Measurements from ENCODE around the gene CARS2.
"Not testable (repeated sequence)": the region's sequence is repeated elsewhere in the genome, so short reads cannot be mapped to it uniquely, and the experiment has no call there.

CARS2 gene

DNA sequence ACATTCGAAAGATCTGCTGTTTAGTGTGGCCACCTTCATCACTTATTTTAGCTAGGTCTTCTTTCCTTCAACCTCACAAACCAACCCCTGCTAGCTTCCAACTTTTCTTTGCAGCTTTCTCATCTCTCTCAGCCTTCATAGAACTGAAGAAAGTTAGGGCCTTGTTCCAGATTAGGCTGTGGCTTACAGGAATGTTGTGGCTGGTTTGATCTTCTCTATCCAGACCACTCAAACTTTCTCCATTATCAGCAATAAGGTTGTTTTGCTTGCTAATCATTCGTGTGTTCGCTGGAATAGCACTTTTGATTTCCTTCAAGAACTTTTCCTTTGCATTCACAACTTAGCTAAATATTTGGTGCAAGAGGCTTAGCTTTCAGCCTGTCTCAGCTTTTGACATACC is 44.7 kb downstream of the CARS2 start:
- no peak overlapping the region for H3K4me3 ChIP-seq (ENCODE audit: low read length)
- H3K36me3 ChIP-seq (ENCODE audit: control insufficient read depth, low read depth, low read length): peaks cover 12% of the 10 kb centered on the region
- no peaks in the 10 kb centered on the region for H3K4me1 ChIP-seq (ENCODE audit: control insufficient read depth, low read depth, low read length)
- peaks cover 3% of the 10 kb centered on the region for H3K9me3 ChIP-seq (ENCODE audit: control insufficient read depth, low read depth, low read length)
- H3K27me3 ChIP-seq (ENCODE audit: control insufficient read depth, insufficient read depth, low read length): no peaks in the 10 kb centered on the region
- no peak overlapping the region for H3K9ac ChIP-seq (ENCODE audit: low read length)
- H3K27ac ChIP-seq (ENCODE audit: low read length): no peak overlapping the region

DNA sequence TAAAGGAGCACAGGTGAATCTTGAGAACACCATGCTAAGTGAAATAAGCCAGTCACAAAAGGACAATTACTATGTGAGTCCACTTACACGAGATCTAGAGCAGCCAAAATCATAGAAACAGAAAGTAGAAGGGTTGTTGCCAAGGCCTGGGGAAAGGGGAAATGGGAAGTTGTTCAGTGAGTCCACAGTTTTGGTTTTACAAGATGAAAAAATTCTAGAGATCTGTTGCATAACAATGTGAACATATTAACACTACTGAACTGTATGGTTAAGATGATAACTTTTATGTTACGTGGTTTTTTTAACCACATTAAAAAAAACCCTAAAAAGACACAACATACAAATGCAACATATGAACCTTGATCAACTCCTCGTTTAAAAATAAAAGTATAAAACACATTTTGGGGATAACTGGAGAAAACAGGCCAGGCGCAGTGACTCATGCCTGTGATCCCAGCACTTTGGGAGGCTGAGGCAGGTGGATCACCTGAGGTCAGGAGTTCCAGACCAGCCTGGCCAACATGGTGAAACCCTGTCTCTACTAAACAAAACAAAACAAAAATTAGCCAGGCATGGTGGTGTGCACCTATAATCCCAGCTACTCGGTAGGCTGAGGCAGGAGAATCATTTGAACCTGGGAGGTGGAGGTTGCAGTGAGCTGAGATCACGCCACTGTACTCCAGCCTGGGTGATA is 47.6 kb downstream of the CARS2 start:
- H3K9ac ChIP-seq (ENCODE audit: low read length); H3K27me3 ChIP-seq (ENCODE audit: control insufficient read depth, insufficient read depth, low read length); H3K9me3 ChIP-seq (ENCODE audit: control insufficient read depth, low read depth, low read length); H3K27ac ChIP-seq (ENCODE audit: low read length); H3K36me3 ChIP-seq (ENCODE audit: control insufficient read depth, low read depth, low read length); H3K4me3 ChIP-seq (ENCODE audit: low read length); H3K4me1 ChIP-seq (ENCODE audit: control insufficient read depth, low read depth, low read length): not testable (repeated sequence)

DNA sequence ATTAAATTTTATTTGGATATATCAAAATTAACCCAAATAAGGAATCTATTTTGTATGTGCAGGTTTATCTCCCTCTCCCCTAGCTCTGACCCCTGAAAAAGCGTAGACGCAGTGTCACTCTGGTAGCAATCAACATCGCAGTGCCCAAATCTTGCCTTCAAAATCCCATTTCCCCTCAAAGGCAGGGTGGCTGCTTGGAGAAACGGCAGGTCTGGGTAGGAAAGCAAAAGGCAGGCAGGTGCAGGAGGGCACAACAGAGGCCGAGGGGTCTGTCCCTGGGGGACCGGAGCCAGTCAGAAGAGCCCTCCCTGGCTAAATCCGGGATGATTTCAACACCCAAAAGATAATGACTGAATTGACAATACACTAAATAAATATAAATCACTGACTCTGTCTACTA is 48.7 kb downstream of the CARS2 start:
- H3K27ac ChIP-seq (ENCODE audit: low read length): no peak overlapping the region
- peaks cover 3% of the 10 kb centered on the region for H3K9me3 ChIP-seq (ENCODE audit: control insufficient read depth, low read depth, low read length)
- H3K4me3 ChIP-seq (ENCODE audit: low read length): no peak overlapping the region
- no peak overlapping the region for H3K9ac ChIP-seq (ENCODE audit: low read length)
- H3K4me1 ChIP-seq (ENCODE audit: control insufficient read depth, low read depth, low read length): no peaks in the 10 kb centered on the region
- peaks cover 4% of the 10 kb centered on the region for H3K36me3 ChIP-seq (ENCODE audit: control insufficient read depth, low read depth, low read length)
- H3K27me3 ChIP-seq (ENCODE audit: control insufficient read depth, insufficient read depth, low read length): no peaks in the 10 kb centered on the region

DNA sequence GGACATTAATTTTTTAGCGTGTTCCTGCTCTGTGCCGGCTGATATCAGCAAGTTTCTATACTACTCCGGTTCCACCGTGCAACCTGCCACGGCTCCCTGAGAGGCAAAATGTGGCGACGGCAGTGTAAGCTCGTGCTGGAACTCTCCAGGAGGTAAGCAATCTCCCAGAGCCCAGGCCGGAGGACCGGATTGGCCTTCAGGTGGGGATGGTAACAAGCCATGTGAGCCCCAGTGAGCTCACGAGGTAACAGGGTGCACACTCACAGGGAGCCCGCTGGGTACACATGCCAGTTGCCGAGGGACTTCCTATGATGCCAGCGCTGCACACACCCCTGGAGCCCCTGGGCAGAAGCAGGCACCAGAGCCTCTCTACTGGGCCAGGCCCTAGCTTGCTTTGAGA is 52.1 kb downstream of the CARS2 start:
- H3K36me3 ChIP-seq (ENCODE audit: control insufficient read depth, low read depth, low read length): no peaks in the 10 kb centered on the region
- no peaks in the 10 kb centered on the region for H3K27me3 ChIP-seq (ENCODE audit: control insufficient read depth, insufficient read depth, low read length)
- peaks cover 3% of the 10 kb centered on the region for H3K9me3 ChIP-seq (ENCODE audit: control insufficient read depth, low read depth, low read length)
- H3K27ac ChIP-seq (ENCODE audit: low read length): no peak overlapping the region
- no peak overlapping the region for H3K9ac ChIP-seq (ENCODE audit: low read length)
- H3K4me1 ChIP-seq (ENCODE audit: control insufficient read depth, low read depth, low read length): no peaks in the 10 kb centered on the region
- no peak overlapping the region for H3K4me3 ChIP-seq (ENCODE audit: low read length)

DNA sequence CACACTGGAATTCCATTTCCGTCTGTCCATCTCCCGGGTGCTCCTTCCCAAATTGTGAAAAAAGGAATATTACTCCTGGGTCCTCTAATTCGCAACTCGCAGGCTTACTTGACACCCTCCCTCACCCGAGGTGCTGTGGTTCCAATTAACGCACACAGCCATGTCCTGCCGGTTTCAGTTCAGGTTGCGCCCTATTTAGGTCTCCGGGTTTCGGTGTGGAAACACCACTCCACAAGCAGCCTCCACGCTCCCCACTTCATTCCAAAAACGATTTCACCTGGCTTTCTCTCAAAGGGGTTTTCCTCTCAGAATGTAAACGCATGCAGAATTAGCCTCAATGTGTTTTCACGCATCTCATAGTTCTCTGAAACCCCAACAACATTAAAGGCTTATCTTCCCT is 52.6 kb downstream of the CARS2 start:
- Histone ChIP-seq H3K4me3 (ENCODE audit: low read length) (no peak overlapping the region), H3K4me1 (ENCODE audit: control insufficient read depth, low read depth, low read length) (no peaks in the 10 kb centered on the region), H3K36me3 (ENCODE audit: control insufficient read depth, low read depth, low read length) (no peaks in the 10 kb centered on the region), H3K9me3 (ENCODE audit: control insufficient read depth, low read depth, low read length) (peaks cover 3% of the 10 kb centered on the region), H3K9ac (ENCODE audit: low read length) (no peak overlapping the region), H3K27me3 (ENCODE audit: control insufficient read depth, insufficient read depth, low read length) (no peaks in the 10 kb centered on the region), H3K27ac (ENCODE audit: low read length) (no peak overlapping the region)

DNA sequence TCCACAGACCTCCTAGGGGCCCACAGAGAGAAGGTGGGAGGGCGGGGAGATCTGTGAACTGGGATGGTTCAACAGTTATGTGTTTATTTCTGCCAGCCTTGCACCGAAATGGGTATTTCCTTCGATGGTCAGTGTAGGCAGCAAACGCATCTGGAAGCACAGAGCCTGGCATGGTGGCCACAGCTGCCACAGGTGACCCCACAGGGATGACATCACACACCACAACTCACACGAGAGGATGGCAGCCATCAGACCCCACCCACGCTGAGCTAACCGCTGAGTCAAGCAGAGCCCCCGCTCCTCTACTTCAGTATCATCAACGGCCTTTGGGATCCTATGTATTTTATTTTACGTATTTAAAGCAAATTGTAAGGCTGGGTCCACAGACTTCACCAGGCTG is 53.2 kb downstream of the CARS2 start:
- no peak overlapping the region for H3K9ac ChIP-seq (ENCODE audit: low read length)
- no peaks in the 10 kb centered on the region for H3K9me3 ChIP-seq (ENCODE audit: control insufficient read depth, low read depth, low read length)
- no peak overlapping the region for H3K4me3 ChIP-seq (ENCODE audit: low read length)
- no peak overlapping the region for H3K27ac ChIP-seq (ENCODE audit: low read length)
- H3K4me1 ChIP-seq (ENCODE audit: control insufficient read depth, low read depth, low read length): no peaks in the 10 kb centered on the region
- no peaks in the 10 kb centered on the region for H3K36me3 ChIP-seq (ENCODE audit: control insufficient read depth, low read depth, low read length)
- no peaks in the 10 kb centered on the region for H3K27me3 ChIP-seq (ENCODE audit: control insufficient read depth, insufficient read depth, low read length)

DNA sequence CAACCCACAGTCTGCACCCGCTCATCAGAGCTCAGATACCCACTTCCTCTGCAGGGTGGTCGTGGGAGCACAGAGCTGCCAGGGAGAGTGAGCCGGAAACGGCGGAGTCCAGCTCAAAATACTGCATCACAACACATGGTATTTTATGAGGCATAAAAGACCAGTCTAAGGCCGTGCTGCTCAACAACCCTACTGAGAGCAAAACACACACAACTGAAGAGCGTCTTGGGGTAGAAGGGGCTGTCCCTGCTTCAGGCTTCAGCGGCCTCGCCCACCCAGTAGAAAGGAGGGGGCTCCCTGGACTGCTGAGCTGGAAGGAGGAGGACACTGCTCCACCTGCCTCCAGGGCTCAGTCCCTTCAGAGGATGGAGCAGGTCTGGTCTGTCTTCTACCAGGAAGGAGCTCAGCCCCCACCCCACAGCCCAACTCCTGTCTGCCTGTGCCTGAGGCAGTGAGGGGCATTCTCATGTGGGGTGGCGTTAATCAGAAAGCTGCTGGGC is 53.6 kb downstream of the CARS2 start:
- no peak overlapping the region for H3K4me3 ChIP-seq (ENCODE audit: low read length)
- H3K27me3 ChIP-seq (ENCODE audit: control insufficient read depth, insufficient read depth, low read length): no peaks in the 10 kb centered on the region
- H3K4me1 ChIP-seq (ENCODE audit: control insufficient read depth, low read depth, low read length): no peaks in the 10 kb centered on the region
- no peak overlapping the region for H3K27ac ChIP-seq (ENCODE audit: low read length)
- no peak overlapping the region for H3K9ac ChIP-seq (ENCODE audit: low read length)
- no peaks in the 10 kb centered on the region for H3K36me3 ChIP-seq (ENCODE audit: control insufficient read depth, low read depth, low read length)
- H3K9me3 ChIP-seq (ENCODE audit: control insufficient read depth, low read depth, low read length): no peaks in the 10 kb centered on the region

DNA sequence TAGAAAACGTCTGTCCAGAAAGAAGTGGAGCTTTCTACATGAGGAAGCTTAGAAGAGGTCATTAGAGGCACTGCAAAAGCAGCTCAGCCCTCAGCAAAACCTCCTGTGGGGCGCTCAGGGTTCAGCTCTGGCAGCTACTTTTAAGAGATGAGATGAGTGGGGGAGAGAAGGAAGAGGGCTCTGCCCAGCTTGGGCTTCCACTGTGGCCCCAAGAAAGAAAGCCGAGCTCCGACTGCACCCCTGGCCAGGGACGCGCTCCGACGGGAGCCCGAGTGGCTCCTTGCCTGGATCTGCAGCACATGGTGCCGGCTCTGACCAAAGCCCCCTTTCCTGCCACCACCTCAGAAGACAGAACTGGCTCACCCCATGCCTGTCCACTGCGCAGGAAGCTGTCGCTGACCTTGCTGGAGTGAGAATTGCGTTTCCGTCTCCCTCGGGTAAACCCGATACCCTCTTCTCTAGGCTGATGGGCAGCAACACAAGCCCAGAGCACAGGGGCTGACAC is 54.1 kb downstream of the CARS2 start:
- no peaks in the 10 kb centered on the region for H3K36me3 ChIP-seq (ENCODE audit: control insufficient read depth, low read depth, low read length)
- H3K4me3 ChIP-seq (ENCODE audit: low read length): no peak overlapping the region
- no peak overlapping the region for H3K9ac ChIP-seq (ENCODE audit: low read length)
- no peaks in the 10 kb centered on the region for H3K9me3 ChIP-seq (ENCODE audit: control insufficient read depth, low read depth, low read length)
- H3K4me1 ChIP-seq (ENCODE audit: control insufficient read depth, low read depth, low read length): no peaks in the 10 kb centered on the region
- H3K27me3 ChIP-seq (ENCODE audit: control insufficient read depth, insufficient read depth, low read length): no peaks in the 10 kb centered on the region
- H3K27ac ChIP-seq (ENCODE audit: low read length): no peak overlapping the region

DNA sequence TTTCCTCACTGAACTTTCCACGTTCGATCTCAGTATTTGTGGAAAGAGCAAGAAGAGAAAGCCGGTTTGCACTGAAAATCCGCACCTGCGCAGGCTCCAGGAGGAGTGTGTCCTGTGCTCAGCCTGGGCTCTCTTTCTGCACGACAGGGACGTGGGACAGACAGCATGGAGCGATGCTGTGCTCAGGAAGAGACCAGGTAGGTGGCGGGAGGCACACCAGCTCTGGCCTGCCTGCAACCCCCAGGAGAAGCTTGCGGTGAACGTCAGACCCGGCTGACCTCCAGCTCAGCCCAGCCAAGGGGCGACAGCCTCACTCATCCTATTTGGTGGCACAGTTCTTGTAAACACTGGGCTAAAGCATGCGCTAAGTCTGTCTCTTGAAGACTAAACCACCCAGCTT is 54.6 kb downstream of the CARS2 start:
- Histone ChIP-seq H3K27ac (ENCODE audit: low read length) (no peak overlapping the region), H3K9ac (ENCODE audit: low read length) (no peak overlapping the region), H3K4me3 (ENCODE audit: low read length) (no peak overlapping the region), H3K4me1 (ENCODE audit: control insufficient read depth, low read depth, low read length) (no peaks in the 10 kb centered on the region), H3K36me3 (ENCODE audit: control insufficient read depth, low read depth, low read length) (no peaks in the 10 kb centered on the region), H3K9me3 (ENCODE audit: control insufficient read depth, low read depth, low read length) (no peaks in the 10 kb centered on the region), H3K27me3 (ENCODE audit: control insufficient read depth, insufficient read depth, low read length) (no peaks in the 10 kb centered on the region)

DNA sequence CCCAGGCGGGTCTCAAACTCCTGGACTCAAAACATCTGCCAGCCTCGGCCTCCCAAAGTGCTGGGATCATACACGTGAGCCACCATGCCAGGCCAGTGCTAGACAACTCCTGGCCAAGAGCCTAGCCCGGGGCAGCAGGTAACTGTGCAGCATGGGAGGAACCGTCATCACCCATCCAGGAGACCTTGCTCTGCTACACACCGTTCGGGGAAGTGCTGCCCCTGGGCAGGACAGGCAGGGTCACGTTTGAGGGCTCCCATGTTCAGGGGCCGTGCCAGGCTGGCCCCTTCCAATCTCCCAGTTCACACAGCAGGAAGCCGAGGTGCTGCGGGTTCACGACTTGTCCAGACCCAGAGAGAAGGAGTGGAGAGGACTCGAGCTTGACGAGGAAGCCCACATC is 55.5 kb downstream of the CARS2 start:
- Histone ChIP-seq H3K4me3 (ENCODE audit: low read length) (no peak overlapping the region), H3K4me1 (ENCODE audit: control insufficient read depth, low read depth, low read length) (peaks cover under 1% of the 10 kb centered on the region), H3K36me3 (ENCODE audit: control insufficient read depth, low read depth, low read length) (no peaks in the 10 kb centered on the region), H3K27me3 (ENCODE audit: control insufficient read depth, insufficient read depth, low read length) (no peaks in the 10 kb centered on the region), H3K27ac (ENCODE audit: low read length) (no peak overlapping the region), H3K9ac (ENCODE audit: low read length) (no peak overlapping the region), H3K9me3 (ENCODE audit: control insufficient read depth, low read depth, low read length) (no peaks in the 10 kb centered on the region)

DNA sequence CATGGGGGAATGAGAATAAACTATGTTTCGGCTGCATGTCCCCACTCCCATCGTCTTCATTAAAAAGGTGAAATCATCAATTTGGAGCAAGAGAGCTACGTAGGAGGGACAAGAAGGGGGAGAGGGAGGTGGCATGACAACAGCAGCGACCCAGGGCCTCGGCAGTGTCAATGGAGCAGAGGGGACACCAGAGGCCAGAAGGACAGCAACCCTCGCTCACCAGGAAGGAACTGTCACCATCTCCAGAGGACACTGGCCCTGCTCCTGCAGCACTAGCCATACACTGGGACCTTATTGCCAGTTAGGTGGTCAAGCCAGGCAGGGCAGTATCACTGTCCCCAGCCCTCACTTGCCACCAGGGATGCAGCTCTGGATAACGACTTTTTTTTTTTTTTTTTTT is 56.4 kb downstream of the CARS2 start:
- no peaks in the 10 kb centered on the region for H3K36me3 ChIP-seq (ENCODE audit: control insufficient read depth, low read depth, low read length)
- no peaks in the 10 kb centered on the region for H3K9me3 ChIP-seq (ENCODE audit: control insufficient read depth, low read depth, low read length)
- peaks cover 6% of the 10 kb centered on the region for H3K4me1 ChIP-seq (ENCODE audit: control insufficient read depth, low read depth, low read length)
- no peak overlapping the region for H3K4me3 ChIP-seq (ENCODE audit: low read length)
- H3K27ac ChIP-seq (ENCODE audit: low read length): no peak overlapping the region
- H3K9ac ChIP-seq (ENCODE audit: low read length): no peak overlapping the region
- H3K27me3 ChIP-seq (ENCODE audit: control insufficient read depth, insufficient read depth, low read length): no peaks in the 10 kb centered on the region

DNA sequence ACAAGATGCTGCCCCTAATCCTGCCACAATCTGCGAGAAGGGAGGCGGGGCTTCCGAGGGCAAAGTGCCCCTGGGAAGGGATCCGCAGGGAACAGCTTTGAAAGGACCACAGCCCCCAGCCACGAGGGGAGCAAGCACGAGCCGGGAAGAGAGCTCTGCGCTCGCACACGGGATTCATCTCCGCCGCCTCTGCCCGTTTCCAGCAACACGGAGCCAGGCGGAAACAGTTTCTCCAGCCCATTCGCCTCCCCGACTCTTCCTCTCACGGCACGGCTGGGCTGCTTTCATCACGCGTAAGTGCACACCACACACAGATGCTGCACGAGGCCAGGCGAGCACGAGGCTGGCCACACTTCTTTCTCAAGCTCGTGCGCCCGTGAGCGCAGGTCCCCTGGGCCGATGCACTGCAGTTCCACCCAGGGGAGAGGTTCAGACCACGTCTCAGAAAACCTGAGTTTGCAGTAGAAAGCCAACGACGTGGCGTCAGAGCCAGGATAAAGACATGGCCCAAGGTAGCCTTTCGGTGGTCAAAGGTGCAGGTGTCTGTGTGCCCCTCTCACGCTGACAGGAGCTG is 57.0 kb downstream of the CARS2 start:
- no peak overlapping the region for H3K27ac ChIP-seq (ENCODE audit: low read length)
- H3K4me1 ChIP-seq (ENCODE audit: control insufficient read depth, low read depth, low read length): peaks cover 8% of the 10 kb centered on the region
- H3K4me3 ChIP-seq (ENCODE audit: low read length): no peak overlapping the region
- H3K27me3 ChIP-seq (ENCODE audit: control insufficient read depth, insufficient read depth, low read length): no peaks in the 10 kb centered on the region
- no peaks in the 10 kb centered on the region for H3K9me3 ChIP-seq (ENCODE audit: control insufficient read depth, low read depth, low read length)
- H3K36me3 ChIP-seq (ENCODE audit: control insufficient read depth, low read depth, low read length): no peaks in the 10 kb centered on the region
- H3K9ac ChIP-seq (ENCODE audit: low read length): no peak overlapping the region
